HepG2 (cell line): Measurements from ENCODE around the gene SETD2. TPM values are rescaled to one million over a fixed set of nuclear protein-coding genes. Genes with fewer than 3 reads are reported as not detected.

Source experiments
- ATAC-seq: fragments of 200-7000 bp; cut with Tn5 transposase; 3 replicates; pipeline ENCODE4 v1.9.1; 2020; ENCODE audit warnings: mild to moderate bottlenecking, moderate library complexity
- BruUV-seq: library from RNA; stranded (reverse); fragments of 400-500 nt; replicated peaks from 2 replicates; lab custom pipeline; 2021; lab: Mats Ljungman, UMichigan
- CTCF ChIA-PET: fragments of 300-600 bp; formaldehyde crosslinking; extraction: SDS; loops from one replicate; lab custom pipeline; 2021; ENCODE audit warnings: low total read pairs, inconsistent platforms, low intra/inter-chr PET ratio; lab: Yijun Ruan, JAX
- POLR2A ChIA-PET: fragments of 350-600 bp; sonication (Branson Sonifier 250); formaldehyde crosslinking; loops from one replicate; lab custom pipeline; 2020; ENCODE audit warnings: antibody characterized with exemption, inconsistent platforms; lab: Yijun Ruan, JAX
- DNase-seq: peaks from one replicate; pipeline ENCODE4 v3.0.0-alpha.2; 2015; ENCODE audit warnings: low spot score
- FAIRE-seq: peaks from 3 replicates; lab custom pipeline; 2011; peaks lifted over from hg19 to GRCh38; lab: Jason Lieb, UNC
- H2AFZ ChIP-seq: one replicate; pipeline ENCODE4 v1.6.1; 2011; ENCODE audit warnings: low read length, inconsistent platforms
- H3K27ac ChIP-seq: fragments of 300-600 bp; 3 replicates; pipeline ENCODE4 v1.8.0; 2011; ENCODE audit warnings: mixed run types, mild to moderate bottlenecking, mixed read lengths, low read length, inconsistent platforms; ENCODE audit not compliant: insufficient read depth; ENCODE audit errors: extremely low read length
- H3K27me3 ChIP-seq, 2 experiments: fragments of 200-600 bp in 1 of 2; 2 replicates in 1 of 2; 3 replicates in 1 of 2; pipeline versions ENCODE4 v1.6.0 to v1.8.0; 2011; ENCODE audit warnings: low read length in 2 of 2, mild to moderate bottlenecking in 2 of 2, moderate library complexity in 2 of 2, inconsistent platforms in 1 of 2; ENCODE audit not compliant: insufficient read depth in 2 of 2, control insufficient read depth in 1 of 2
- H3K36me3 ChIP-seq, 2 experiments: fragments of 200-600 bp in 1 of 2; replicated peaks in 1 of 2; 2 replicates in 1 of 2; 3 replicates in 1 of 2; pipeline versions ENCODE4 v1.5.1 to v1.8.0; 2011; ENCODE audit warnings: low read length in 2 of 2, inconsistent platforms in 1 of 2; ENCODE audit not compliant: insufficient read depth in 2 of 2, control insufficient read depth in 1 of 2
- H3K4me1 ChIP-seq: 2 replicates; pipeline ENCODE4 v1.5.1; 2012; ENCODE audit warnings: low read length, inconsistent platforms; ENCODE audit not compliant: insufficient read depth
- H3K4me2 ChIP-seq: 2 replicates; pipeline ENCODE4 v1.6.0; 2011; ENCODE audit warnings: low read depth, low read length, inconsistent platforms
- H3K4me3 ChIP-seq, 3 experiments: fragments of 200-600 bp in 1 of 3; sonication (generic), shearing (Covaris generic) in 1 of 3; replicated peaks in 1 of 3; 2 replicates each; pipeline ENCODE4 v1.5.1; 2011 to 2016; ENCODE audit warnings: low read length in 3 of 3, inconsistent platforms in 2 of 3, low read depth in 2 of 3, mild to moderate bottlenecking in 2 of 3, control low read depth in 1 of 3, mixed read lengths in 1 of 3; ENCODE audit not compliant: insufficient read depth in 1 of 3
- H3K79me2 ChIP-seq: one replicate; pipeline ENCODE4 v1.6.1; 2011; ENCODE audit warnings: low read length, inconsistent platforms; ENCODE audit not compliant: insufficient read depth
- H3K9ac ChIP-seq: 2 replicates; pipeline ENCODE4 v1.6.0; 2011; ENCODE audit warnings: mild to moderate bottlenecking, low read depth, low read length, inconsistent platforms; ENCODE audit not compliant: insufficient read depth
- H3K9me3 ChIP-seq: 2 replicates; pipeline ENCODE4 v1.5.1; 2012; ENCODE audit warnings: mild to moderate bottlenecking, low read length
- H4K20me1 ChIP-seq: 2 replicates; pipeline ENCODE4 v1.6.0; 2011; ENCODE audit warnings: inconsistent platforms, mild to moderate bottlenecking, low read length, moderate library complexity; ENCODE audit not compliant: insufficient read depth
- CREM ChIP-seq, 2 experiments: sonication (generic) in 1 of 2; formaldehyde crosslinking in 1 of 2; IDR thresholded peaks; 2 replicates each; pipeline versions ENCODE4 v1.4.0 to v1.6.1; 2016 to 2020; ENCODE audit warnings: antibody characterized with exemption in 1 of 2, mild to moderate bottlenecking in 1 of 2, missing genetic modification reagents in 1 of 2
- ERF ChIP-seq: IDR thresholded peaks from 2 replicates; pipeline ENCODE4 v1.6.1; 2018; ENCODE audit warnings: missing biosample characterization, missing genetic modification reagents
- POLR2G ChIP-seq: fragments of 200-400 bp; formaldehyde crosslinking; IDR thresholded peaks from 2 replicates; pipeline ENCODE4 v1.6.1; 2018; ENCODE audit warnings: mild to moderate bottlenecking, low read depth, low read length, moderate library complexity
- REPIN1 ChIP-seq: sonication (generic); formaldehyde crosslinking; IDR thresholded peaks from 2 replicates; pipeline ENCODE4 v1.8.0; 2022; ENCODE audit warnings: missing genetic modification reagents, low read depth, mild to moderate bottlenecking, borderline replicate concordance
- SMARCC2 ChIP-seq: fragments of 450-650 bp; IDR thresholded peaks from 2 replicates; pipeline ENCODE4 v1.6.1; 2017; ENCODE audit warnings: antibody characterized with exemption, mild to moderate bottlenecking
- ZNF101 ChIP-seq: sonication (generic); formaldehyde crosslinking; IDR thresholded peaks from 2 replicates; pipeline ENCODE4 v1.4.0; 2020; ENCODE audit warnings: mild to moderate bottlenecking, low read depth, missing genetic modification reagents, borderline replicate concordance
- ZNF766 ChIP-seq: sonication (generic); formaldehyde crosslinking; IDR thresholded peaks from 2 replicates; pipeline ENCODE4 v1.5.0; 2020; ENCODE audit warnings: missing genetic modification reagents, borderline replicate concordance
- in situ Hi-C: cut with HindIII; loops from 2 replicates; pipeline ENCODE4 v1.10.0; 2017; ENCODE audit warnings: low pct_unique_long_range_greater_than_20kb; ENCODE audit not compliant: extremely low pct_ligation_motif_present
- intact Hi-C: fragments of 100-400 bp; cut with micrococcal nuclease; formaldehyde crosslinking; loops from one replicate; pipeline ENCODE4 v1.10.0; 2022; ENCODE audit not compliant: unreplicated experiment
- polyA plus RNA-seq, 8 experiments: library from polyadenylated mRNA; depleted of rRNA in 3 of 8; stranded (reverse) in 7 of 8; unstranded in 1 of 8; fragments of >200 nt; fragmentation: Illumina TruSeq in 4 of 8; extraction: Trizol in 4 of 8; gene quantifications; 2 replicates each; pipeline versions ENCODE4 v1.2.1 to v1.2.3, GENCODE V29; 2011 to 2016; ENCODE audit warnings: low read depth in 4 of 8, missing spikeins in 1 of 8, mixed read lengths in 1 of 8; ENCODE audit not compliant: insufficient read depth in 1 of 8
- total RNA-seq, 5 experiments: library from RNA; depleted of rRNA; stranded (reverse); fragments of >200 nt; fragmentation: Illumina TruSeq; extraction: Trizol; gene quantifications; 2 replicates each; pipeline ENCODE4 v1.2.3, GENCODE V29; 2016; ENCODE audit warnings: low read depth in 1 of 5
- TF ChIP-seq, protein P1 (sequence below): sonication (generic); IDR thresholded peaks from 2 replicates; pipeline ENCODE4 v1.6.1; 2016; ENCODE audit warnings: low read depth, borderline replicate concordance
- TF ChIP-seq, protein P2 (sequence below): sonication (generic); formaldehyde crosslinking; IDR thresholded peaks from 2 replicates; pipeline ENCODE4 v1.4.0; 2020; ENCODE audit warnings: missing genetic modification reagents
- TF ChIP-seq, protein P3 (sequence below): sonication (generic); formaldehyde crosslinking; IDR thresholded peaks from 2 replicates; pipeline ENCODE4 v1.4.0; 2020; ENCODE audit warnings: missing genetic modification reagents

SETD2 gene
- total and polyA plus RNA-seq, 2 of the 13 experiments (the other 11 are each of a cell fraction or from before 2014, with no cell fraction given) = 14.2 to 24.2 TPM

DNA sequence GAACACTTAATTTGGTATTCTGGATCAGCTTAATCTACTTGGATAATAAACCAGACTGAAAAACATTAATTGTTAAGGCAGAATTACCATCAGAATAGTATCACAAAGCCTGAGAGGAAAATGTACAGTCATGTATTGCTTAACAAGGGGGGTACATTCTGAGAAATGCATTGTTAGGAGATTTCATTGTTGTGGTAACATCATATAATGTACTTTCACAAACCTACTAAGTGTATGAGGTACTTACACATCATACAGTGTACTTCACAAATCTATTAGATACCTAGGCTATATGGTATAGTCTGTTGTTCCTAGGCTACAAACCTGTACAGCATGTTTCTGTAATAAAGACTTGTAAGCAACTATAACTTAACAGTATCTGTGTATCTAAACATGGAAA, 116.2 kb downstream of the SETD2 start:
- H2AFZ ChIP-seq = no peak overlapping the region
- H3K27me3 ChIP-seq = no peaks in the 10 kb centered on the region
- in situ Hi-C loops (no loop called here), intact Hi-C loops (no loop called here)
- no peaks in the 10 kb centered on the region for H4K20me1 ChIP-seq
- H3K9ac ChIP-seq = no peak overlapping the region
- no peak overlapping the region for H3K27ac ChIP-seq
- ChIA-PET POLR2A (no interaction called here), CTCF (no interaction called here)
- no peak for DNase-seq
- H3K36me3 ChIP-seq = peaks cover 3 to 21% of the 10 kb centered on the region in 2 experiments; a peak in 3 of 5 replicates
- no peaks in the 10 kb centered on the region for H3K4me1 ChIP-seq
- H3K4me3 ChIP-seq = no peak overlapping the region
- BruUV-seq = no TSS peak
- no peak for FAIRE-seq
- ATAC-seq = no peak
- H3K9me3 ChIP-seq = no peaks in the 10 kb centered on the region
- peaks cover 1% of the 10 kb centered on the region for H3K79me2 ChIP-seq
- no peak overlapping the region for H3K4me2 ChIP-seq
- TF ChIP-seq ZNF101 = no peak
- TF ChIP-seq, protein P1, sequence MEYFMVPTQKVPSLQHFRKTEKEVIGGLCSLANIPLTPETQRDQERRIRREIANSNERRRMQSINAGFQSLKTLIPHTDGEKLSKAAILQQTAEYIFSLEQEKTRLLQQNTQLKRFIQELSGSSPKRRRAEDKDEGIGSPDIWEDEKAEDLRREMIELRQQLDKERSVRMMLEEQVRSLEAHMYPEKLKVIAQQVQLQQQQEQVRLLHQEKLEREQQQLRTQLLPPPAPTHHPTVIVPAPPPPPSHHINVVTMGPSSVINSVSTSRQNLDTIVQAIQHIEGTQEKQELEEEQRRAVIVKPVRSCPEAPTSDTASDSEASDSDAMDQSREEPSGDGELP = no peak
- no peak for TF ChIP-seq ZNF766 (CRISPR knock-in tag)
- no peak for TF ChIP-seq SMARCC2
- TF ChIP-seq, protein P2, sequence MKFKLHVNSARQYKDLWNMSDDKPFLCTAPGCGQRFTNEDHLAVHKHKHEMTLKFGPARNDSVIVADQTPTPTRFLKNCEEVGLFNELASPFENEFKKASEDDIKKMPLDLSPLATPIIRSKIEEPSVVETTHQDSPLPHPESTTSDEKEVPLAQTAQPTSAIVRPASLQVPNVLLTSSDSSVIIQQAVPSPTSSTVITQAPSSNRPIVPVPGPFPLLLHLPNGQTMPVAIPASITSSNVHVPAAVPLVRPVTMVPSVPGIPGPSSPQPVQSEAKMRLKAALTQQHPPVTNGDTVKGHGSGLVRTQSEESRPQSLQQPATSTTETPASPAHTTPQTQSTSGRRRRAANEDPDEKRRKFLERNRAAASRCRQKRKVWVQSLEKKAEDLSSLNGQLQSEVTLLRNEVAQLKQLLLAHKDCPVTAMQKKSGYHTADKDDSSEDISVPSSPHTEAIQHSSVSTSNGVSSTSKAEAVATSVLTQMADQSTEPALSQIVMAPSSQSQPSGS = no peak
- TF ChIP-seq CREM (IDR thresholded peaks at IDR 0.05) = no peak
- TF ChIP-seq CREM (CRISPR knock-in tag; IDR thresholded peaks at IDR 0.05) = no peak
- TF ChIP-seq POLR2G = no peak
- TF ChIP-seq ERF (CRISPR knock-in tag) = no peak
- no peak for TF ChIP-seq REPIN1 (CRISPR knock-in tag)
- TF ChIP-seq, protein P3, sequence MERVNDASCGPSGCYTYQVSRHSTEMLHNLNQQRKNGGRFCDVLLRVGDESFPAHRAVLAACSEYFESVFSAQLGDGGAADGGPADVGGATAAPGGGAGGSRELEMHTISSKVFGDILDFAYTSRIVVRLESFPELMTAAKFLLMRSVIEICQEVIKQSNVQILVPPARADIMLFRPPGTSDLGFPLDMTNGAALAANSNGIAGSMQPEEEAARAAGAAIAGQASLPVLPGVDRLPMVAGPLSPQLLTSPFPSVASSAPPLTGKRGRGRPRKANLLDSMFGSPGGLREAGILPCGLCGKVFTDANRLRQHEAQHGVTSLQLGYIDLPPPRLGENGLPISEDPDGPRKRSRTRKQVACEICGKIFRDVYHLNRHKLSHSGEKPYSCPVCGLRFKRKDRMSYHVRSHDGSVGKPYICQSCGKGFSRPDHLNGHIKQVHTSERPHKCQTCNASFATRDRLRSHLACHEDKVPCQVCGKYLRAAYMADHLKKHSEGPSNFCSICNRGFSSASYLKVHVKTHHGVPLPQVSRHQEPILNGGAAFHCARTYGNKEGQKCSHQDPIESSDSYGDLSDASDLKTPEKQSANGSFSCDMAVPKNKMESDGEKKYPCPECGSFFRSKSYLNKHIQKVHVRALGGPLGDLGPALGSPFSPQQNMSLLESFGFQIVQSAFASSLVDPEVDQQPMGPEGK (CRISPR knock-in tag) = no peak
